Osteoblast (primary cell): ENCODE results near the gene NPIPB8. TPM values are rescaled to one million over a fixed set of nuclear protein-coding genes. Genes with fewer than 3 reads are reported as not detected.
"Not testable (repeated sequence)": the region's sequence is repeated elsewhere in the genome, so short reads cannot be mapped to it uniquely, and the experiment has no call there.

Source experiments
- DNase-seq: peaks from one replicate; pipeline ENCODE4 v3.0.0; 2011; ENCODE audit warnings: low spot score, mixed read lengths; ENCODE audit not compliant: insufficient read length; ENCODE audit errors: missing footprints
- H2AFZ ChIP-seq: 2 replicates; pipeline ENCODE4 v1.6.0; 2011; ENCODE audit warnings: mild to moderate bottlenecking, low read length
- H3K27ac ChIP-seq: 2 replicates; pipeline ENCODE4 v1.5.1; 2011; ENCODE audit warnings: mild to moderate bottlenecking, low read depth, low read length, moderate library complexity
- H3K27me3 ChIP-seq: 2 replicates; pipeline ENCODE4 v1.6.0; 2012; ENCODE audit warnings: mild to moderate bottlenecking, control low read depth, inconsistent platforms, low read length, moderate library complexity; ENCODE audit not compliant: insufficient read depth
- H3K36me3 ChIP-seq: 2 replicates; pipeline ENCODE4 v1.5.1; 2011; ENCODE audit warnings: mild to moderate bottlenecking, low read length, control low read depth, moderate library complexity; ENCODE audit not compliant: insufficient read depth
- H3K4me1 ChIP-seq: 2 replicates; pipeline ENCODE4 v1.5.1; 2011; ENCODE audit warnings: mild to moderate bottlenecking, low read length, control low read depth, moderate library complexity; ENCODE audit not compliant: insufficient read depth
- H3K4me2 ChIP-seq: 2 replicates; pipeline ENCODE4 v1.6.0; 2011; ENCODE audit warnings: mild to moderate bottlenecking, low read length; ENCODE audit not compliant: insufficient read depth
- H3K4me3 ChIP-seq: fragments of 200-600 bp; sonication (generic); 3 replicates; pipeline ENCODE4 v1.5.1; 2012; ENCODE audit warnings: mild to moderate bottlenecking, low read length, inconsistent platforms; ENCODE audit not compliant: insufficient read depth
- H3K79me2 ChIP-seq: 2 replicates; pipeline ENCODE4 v1.6.0; 2012; ENCODE audit warnings: mild to moderate bottlenecking, low read length, control low read depth, inconsistent platforms; ENCODE audit not compliant: insufficient read depth
- H3K9me3 ChIP-seq: 2 replicates; pipeline ENCODE4 v1.5.1; 2011; ENCODE audit warnings: low read depth, low read length, control low read depth
- H4K20me1 ChIP-seq: 2 replicates; pipeline ENCODE4 v1.6.0; 2012; ENCODE audit warnings: mild to moderate bottlenecking, low read length, control low read depth; ENCODE audit not compliant: insufficient read depth
- total RNA-seq: library from RNA; depleted of rRNA; stranded (reverse); fragments of >200 nt; gene quantifications from 2 replicates; pipeline ENCODE4 v1.2.3, GENCODE V29; 2012

Gene NPIPB8
- total RNA-seq, 1 donor, result not detected

DNA sequence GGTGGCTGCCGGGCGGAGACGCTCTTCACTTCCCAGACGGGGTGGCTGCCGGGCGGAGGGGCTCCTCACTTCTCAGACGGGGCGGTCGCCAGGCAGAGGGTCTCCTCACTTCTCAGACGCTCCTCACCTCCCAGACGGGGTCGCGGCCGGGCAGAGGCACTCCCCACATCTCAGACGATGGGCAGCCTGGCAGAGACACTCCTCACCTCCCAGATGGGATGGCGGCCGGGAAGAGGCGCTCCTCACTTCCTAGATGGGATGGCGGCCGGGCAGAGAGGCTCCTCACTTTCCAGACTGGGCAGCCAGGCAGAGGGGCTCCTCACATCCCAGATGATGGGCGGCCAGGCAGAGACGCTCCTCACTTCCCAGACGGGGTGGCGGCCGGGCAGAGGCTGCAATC, 28.4 kb downstream of the NPIPB8 start:
- DNase-seq, H4K20me1 ChIP-seq, H3K79me2 ChIP-seq, H3K4me3 ChIP-seq, H3K9me3 ChIP-seq, H3K4me2 ChIP-seq, H3K27ac ChIP-seq, H3K4me1 ChIP-seq, H2AFZ ChIP-seq, H3K27me3 ChIP-seq, H3K36me3 ChIP-seq: not testable (repeated sequence)

DNA sequence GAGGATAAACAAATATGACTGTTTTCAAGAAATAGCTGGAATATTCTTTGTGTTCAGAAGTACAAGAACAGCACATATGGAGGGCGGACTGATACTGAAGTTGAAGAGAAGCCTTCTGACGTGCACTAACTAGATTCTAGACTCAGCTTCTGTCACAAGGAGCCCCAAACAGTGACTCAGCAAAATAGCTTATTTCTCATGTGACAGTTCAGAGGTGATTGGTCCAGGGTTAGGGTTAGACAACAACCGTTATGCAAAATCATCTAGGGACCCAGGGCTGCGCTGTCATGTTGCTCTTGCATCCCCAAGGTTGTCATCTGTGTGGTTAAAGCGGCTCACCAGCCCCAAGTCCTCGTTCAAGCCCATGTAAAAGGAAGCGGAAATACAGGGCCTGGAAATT, 29.6 kb downstream of the NPIPB8 start:
- not testable (repeated sequence) for H3K4me1 ChIP-seq, H3K36me3 ChIP-seq, H3K27ac ChIP-seq, H4K20me1 ChIP-seq, H3K9me3 ChIP-seq, H3K79me2 ChIP-seq, H3K4me3 ChIP-seq, H3K4me2 ChIP-seq, DNase-seq, H3K27me3 ChIP-seq, H2AFZ ChIP-seq

DNA sequence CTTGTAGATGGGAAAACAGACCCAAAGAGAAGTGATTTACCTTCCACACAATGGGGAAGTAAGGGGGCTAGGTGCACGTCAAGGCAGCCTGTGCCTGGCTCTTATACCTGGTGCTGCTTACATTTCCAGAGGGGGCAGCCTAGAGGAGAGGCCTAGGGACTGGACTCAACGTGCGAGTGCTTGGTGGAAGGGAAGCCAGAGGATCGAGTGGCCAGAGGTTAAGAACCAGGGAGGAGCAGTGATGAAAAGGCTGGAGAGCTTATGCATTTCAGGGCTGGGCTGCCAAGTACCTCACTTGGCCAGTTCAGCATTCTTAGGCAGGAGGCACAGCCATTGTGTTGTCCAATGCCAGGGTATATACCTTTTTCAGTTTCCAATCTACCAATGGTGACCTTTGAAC, 30.3 kb downstream of the NPIPB8 start:
- not testable (repeated sequence) for H3K9me3 ChIP-seq, H3K36me3 ChIP-seq, H3K79me2 ChIP-seq, H4K20me1 ChIP-seq, H3K27me3 ChIP-seq, DNase-seq, H2AFZ ChIP-seq, H3K4me2 ChIP-seq, H3K4me1 ChIP-seq, H3K4me3 ChIP-seq, H3K27ac ChIP-seq

DNA sequence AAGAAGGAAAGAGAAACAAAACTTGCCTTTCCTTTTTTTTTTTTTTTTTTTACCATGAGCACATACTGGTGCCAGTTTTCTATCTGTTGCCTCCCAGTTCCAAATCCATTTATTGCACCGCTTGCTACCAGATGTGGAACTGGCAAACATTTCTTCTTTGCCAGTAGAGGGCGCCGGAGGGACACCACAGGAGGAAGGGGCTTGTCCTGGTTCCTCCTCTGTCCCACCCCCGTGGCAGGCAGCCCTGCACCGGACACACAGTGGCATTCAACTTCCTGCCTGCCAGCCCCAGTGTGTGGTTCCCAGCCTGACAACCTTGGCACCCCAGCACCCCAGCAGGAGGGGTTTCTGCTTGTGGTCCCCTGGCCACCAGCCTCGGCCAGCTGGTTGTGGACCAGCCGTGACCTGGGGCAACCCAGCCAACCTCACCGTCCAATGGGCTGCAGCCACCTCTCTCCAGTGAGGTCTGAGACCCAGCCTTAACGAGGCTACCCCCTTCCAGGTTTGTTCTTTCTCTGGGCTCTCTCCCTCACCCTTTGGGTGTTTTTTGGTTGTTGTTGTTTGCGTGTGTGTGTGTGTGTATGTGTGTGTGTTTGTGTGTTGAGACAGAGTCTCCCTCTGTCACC, 50.6 kb downstream of the NPIPB8 start:
- not testable (repeated sequence) for H3K79me2 ChIP-seq, H4K20me1 ChIP-seq, H3K36me3 ChIP-seq, DNase-seq, H3K27ac ChIP-seq, H3K4me1 ChIP-seq, H3K9me3 ChIP-seq, H3K27me3 ChIP-seq, H3K4me3 ChIP-seq, H2AFZ ChIP-seq, H3K4me2 ChIP-seq

DNA sequence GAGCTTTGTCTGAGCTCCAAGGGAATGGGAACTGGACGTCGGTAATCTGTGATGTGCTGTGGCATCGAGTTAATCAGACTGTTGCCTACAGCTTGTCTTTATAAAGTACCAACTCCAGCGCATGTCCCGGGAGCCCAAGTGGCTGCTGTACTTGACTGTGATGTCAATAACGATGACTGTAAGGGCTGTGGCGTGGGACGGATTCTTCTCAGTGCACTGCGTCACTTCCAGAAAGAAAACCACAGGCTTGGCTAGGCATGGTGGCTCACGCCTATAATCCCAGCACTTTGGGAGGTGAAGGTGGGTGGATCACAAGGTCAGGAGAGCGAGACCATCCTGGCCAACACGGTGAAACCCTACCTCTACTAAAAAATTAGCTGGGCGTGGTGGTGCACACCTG, 51.6 kb downstream of the NPIPB8 start:
- DNase-seq, H3K4me3 ChIP-seq, H3K36me3 ChIP-seq, H3K27ac ChIP-seq, H3K79me2 ChIP-seq, H3K27me3 ChIP-seq, H3K9me3 ChIP-seq, H3K4me1 ChIP-seq, H4K20me1 ChIP-seq, H2AFZ ChIP-seq, H3K4me2 ChIP-seq: not testable (repeated sequence)

DNA sequence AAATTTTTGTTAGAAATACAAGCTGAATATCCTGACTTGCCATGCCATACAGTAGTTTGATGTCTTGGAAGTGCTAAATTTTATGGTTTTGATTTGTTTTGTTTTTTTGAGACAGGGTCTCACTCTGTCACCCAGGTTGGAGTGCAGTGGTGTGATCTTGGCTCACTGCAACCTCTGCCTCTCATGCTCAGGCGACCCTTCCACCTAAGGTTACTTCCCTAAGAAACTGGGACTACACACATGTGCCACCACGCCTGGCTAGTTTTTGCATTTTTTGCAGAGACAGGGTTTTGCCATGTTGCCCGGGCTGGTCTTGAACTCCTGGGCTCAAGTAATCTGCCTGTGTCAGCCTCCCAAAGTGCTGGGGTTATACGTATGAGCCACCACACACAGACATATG, 53.9 kb downstream of the NPIPB8 start:
- not testable (repeated sequence) for H2AFZ ChIP-seq, H3K4me3 ChIP-seq, DNase-seq, H3K27me3 ChIP-seq, H3K36me3 ChIP-seq, H3K4me1 ChIP-seq, H3K79me2 ChIP-seq, H3K4me2 ChIP-seq, H3K9me3 ChIP-seq, H4K20me1 ChIP-seq, H3K27ac ChIP-seq

DNA sequence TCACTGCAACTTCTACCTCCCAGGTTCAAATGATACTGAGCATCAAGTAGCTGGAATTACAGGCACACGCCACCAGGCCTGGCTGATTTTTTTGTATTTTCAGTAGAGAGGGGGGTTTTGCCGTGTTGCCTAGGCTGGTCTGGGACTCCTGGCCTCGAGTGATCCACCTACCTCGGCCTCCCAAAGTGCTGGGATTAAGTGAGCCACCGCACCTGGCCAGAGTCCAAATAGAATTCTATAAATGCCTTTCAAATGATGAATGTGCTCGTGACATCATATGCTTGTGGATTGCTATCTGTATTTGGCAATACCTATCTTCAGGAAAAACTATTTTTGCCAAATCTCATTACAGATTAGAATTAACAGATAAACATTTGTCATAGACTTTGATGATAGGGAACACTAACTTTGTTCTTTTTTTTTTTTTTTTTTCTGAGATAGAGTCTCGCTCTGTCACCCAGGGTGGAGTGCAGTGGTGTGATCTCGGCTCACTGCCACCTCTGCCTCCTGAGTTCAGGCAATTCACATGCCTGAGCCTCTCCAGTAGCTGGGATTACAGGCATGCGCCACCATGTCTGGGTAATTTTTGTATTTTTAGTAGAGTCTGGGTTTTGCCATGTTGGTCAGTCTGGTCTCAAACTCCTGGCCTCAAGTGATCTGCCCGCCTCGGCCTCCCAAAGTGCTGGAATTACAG, 55.5 kb downstream of the NPIPB8 start:
- not testable (repeated sequence) for H3K27me3 ChIP-seq, H3K4me2 ChIP-seq, H2AFZ ChIP-seq, H3K79me2 ChIP-seq, H3K4me3 ChIP-seq, H4K20me1 ChIP-seq, H3K4me1 ChIP-seq, H3K9me3 ChIP-seq, DNase-seq, H3K36me3 ChIP-seq, H3K27ac ChIP-seq

DNA sequence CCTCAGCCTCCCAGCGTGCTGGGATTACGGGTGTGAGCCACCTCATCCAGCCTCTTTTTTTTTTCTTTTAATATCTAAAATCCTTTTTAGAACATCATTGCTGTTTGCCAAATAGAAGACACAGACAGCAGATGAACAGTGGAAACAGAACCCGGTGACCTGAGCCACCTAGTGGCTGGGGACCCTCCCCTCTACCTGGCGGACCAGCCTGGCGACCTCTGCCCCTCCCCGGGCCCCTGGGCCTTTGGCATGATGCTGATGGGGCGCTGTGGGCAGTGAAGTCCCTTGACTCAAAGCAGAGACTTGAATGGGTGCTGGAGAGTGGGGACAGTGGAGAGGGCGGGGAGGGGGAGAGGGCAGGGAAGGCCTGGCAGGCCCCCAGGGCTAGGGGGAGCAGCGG, 61.9 kb downstream of the NPIPB8 start:
- H3K4me1 ChIP-seq, H3K4me2 ChIP-seq, H3K27ac ChIP-seq, H2AFZ ChIP-seq, H4K20me1 ChIP-seq, H3K79me2 ChIP-seq, H3K27me3 ChIP-seq, H3K9me3 ChIP-seq, DNase-seq, H3K4me3 ChIP-seq, H3K36me3 ChIP-seq: not testable (repeated sequence)

DNA sequence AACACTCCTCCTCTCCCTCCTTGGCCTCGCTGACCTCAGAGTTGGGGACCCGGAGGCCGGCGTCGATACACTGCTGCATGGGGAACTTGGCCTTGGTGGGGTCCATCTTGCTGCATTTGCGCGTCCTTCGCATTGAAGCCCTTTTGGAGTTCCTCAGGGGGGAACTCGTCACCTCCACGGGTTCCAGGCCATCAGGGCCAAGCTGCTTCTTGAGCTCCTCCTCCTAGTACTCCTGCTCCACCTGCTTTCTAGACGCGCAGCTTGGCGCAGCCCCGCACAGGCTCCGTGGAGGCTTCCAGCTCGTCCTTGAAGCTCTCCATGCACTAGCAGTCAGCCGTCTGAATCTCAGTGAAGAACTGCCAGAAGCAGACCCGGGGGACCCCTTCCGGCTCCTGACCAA, 62.5 kb downstream of the NPIPB8 start:
- H3K9me3 ChIP-seq, H3K4me3 ChIP-seq, H3K79me2 ChIP-seq, H3K4me1 ChIP-seq, H3K36me3 ChIP-seq, H3K4me2 ChIP-seq, H4K20me1 ChIP-seq, H2AFZ ChIP-seq, H3K27me3 ChIP-seq, DNase-seq, H3K27ac ChIP-seq: not testable (repeated sequence)
